ENCODE results near the gene HNRNPUL2.
"Not testable (repeated sequence)": the region's sequence is repeated elsewhere in the genome, so short reads cannot be mapped to it uniquely, and the experiment has no call there.

The HNRNPUL2 gene

DNA sequence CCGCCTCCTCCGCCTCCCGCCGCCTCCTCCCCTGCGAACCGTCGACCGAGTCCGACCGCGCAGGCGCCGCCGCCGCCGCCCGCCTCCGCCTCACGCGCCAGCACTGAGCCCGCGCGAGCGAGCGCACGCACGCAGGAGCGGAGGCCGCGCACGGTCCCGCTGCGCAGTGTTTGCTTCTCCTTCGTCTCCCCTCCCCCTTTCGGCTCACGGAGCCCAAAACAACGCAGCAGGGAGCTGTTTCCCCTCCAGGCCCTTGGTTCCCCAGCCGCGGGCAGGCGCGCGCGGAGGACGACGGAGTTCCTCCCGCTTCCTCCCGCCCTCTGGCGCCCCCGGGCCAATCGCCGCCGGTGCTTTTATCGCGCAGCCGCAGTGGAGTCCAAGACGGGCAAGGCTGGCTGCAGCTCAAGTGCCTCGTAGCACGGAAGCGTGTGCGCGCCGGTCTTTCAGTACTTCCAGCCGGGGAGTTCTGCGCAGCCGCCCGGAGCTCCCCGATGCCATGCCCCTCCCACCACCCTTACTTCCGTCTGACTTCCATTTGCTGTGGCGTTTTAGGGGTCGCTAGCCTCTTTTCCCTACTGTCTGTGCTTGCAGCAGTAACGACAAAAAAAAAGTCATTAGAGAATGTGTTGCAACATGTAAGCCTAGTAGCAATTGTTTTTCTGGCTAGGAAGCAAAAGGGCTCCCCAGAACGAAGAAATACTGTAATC lies at the start of gene HNRNPUL2:
Gene HNRNPUL2, minus strand, starts transcription at position 293 of the 707 bp plus-strand sequence. CDS start 301 bp downstream, outside the sequence.
- DNase-seq (ENCODE audit: low spot score) = peak; percentile 99

DNA sequence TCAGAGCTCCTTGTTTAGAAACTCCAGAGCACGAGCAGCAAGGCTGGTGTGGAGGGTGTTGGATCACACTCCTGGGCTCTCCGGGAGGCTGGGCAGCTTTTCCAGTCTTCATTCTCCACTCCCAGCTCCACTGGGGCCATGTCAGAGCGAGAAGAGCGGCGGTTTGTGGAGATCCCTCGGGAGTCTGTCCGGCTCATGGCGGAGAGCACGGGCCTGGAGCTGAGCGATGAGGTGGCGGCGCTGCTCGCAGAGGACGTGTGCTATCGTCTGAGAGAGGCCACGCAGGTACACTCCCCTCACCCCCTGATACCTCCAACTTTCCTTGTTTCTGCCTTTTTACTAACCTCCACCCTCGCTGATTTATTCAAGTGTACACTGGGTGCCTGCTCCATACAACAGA lies 48.4 kb upstream of the HNRNPUL2 start:
- DNase-seq (ENCODE audit: low spot score) = no peak

DNA sequence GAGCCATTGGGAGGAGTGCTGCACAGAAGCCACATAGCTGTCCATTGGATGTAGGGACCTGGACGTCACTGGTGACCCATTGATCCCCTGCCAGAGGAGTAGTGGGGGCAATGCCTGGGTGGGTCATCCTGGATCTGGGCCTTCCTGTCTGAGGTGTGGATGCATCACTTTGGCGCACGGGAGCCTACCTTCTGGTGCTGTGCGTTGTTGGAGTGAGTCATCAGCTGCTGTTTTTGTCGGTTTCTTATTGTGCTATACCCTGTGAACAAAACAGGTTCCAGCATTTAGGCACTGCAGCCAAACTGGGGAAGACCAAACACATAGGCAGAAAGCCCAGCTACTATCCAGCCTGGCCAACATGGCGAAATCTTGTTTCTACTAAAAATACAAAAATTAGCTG lies 47.1 kb upstream of the HNRNPUL2 start:
- no peak for DNase-seq (ENCODE audit: low spot score)

DNA sequence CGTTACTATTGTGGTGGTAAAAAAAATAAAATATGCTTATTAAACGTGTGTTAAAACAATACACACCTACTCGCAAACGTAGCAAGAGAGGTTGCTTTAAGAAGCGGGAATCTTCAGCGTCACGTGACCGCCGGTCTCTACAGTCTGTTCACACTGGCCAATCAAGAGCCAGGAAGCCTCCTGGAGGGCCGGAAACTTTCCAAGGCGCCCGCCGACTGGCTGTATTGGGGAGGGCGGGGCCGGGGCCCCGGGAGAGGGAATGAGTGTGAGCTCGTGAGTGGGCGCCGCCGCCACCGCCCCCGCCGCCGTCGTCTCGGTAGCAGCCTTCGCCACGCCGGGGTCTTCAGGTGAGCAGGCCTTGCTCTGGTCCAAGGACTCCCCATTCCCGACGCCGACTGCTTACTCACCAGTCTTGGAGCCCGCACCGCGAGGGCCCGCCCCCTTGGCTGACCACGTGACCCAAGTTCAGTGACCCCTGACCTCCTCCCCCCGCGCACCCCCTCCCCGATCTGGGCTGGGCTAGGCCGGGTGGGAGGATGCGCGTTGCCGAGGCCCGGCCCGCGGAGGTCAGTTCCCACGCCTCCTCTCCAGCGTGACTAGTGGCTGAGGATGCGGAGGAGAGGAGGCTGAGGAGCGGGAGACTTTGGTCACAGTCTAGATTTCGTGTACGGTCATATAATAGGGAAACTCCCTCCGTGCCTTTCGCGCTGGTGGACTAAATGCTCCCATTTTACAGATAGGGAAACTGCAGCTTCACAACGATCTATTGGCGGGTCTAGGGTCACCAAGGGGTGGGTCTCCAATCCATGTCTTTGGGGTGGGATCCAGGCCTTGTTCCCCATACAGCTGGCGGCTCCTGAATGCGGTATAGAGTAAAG lies 44.1 kb upstream of the HNRNPUL2 start, which contains the start of gene TAF6L:
Gene TAF6L, plus strand, starts transcription at position 253 of the 878 bp plus-strand sequence. CDS start 4,388 bp downstream, outside the sequence.
- peak; percentile 96 for DNase-seq (ENCODE audit: low spot score)

DNA sequence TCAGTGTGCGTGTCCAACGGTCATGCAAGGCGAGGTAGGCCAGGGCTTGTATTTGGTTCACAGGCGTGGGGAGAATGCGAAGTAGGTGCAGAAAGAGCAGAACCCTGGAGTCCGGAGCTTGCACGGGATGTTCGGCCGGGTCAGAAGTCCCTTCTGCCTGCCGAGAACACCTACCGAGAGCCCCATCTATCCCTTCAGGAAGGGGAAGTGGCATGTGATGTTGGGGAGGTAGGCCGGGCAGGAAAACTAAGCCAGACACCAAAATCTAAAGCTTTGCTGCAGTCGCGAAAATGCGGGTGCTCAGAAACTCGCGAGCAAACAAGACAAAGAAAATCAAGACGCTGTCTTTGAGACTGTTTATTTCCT lies 43.5 kb upstream of the HNRNPUL2 start:
- no peak for DNase-seq (ENCODE audit: low spot score)

DNA sequence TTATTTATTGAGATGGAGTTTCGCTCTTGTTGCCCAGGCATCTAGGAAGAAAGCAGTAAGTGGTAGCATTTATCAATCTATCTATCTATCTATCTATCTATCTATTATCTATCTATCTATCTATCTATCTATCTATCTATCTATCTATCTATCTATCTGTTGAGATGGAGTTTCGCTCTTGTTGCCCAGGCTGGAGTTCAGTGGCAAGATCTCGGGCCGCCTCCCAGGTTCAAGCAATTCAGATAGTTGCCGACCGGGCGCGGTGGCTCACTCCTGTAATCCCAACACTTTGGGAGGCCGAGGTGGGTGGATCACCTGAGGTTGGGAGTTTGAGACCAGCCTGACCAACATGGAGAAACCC lies 33.6 kb upstream of the HNRNPUL2 start:
- not testable (repeated sequence) for DNase-seq (ENCODE audit: low spot score)

DNA sequence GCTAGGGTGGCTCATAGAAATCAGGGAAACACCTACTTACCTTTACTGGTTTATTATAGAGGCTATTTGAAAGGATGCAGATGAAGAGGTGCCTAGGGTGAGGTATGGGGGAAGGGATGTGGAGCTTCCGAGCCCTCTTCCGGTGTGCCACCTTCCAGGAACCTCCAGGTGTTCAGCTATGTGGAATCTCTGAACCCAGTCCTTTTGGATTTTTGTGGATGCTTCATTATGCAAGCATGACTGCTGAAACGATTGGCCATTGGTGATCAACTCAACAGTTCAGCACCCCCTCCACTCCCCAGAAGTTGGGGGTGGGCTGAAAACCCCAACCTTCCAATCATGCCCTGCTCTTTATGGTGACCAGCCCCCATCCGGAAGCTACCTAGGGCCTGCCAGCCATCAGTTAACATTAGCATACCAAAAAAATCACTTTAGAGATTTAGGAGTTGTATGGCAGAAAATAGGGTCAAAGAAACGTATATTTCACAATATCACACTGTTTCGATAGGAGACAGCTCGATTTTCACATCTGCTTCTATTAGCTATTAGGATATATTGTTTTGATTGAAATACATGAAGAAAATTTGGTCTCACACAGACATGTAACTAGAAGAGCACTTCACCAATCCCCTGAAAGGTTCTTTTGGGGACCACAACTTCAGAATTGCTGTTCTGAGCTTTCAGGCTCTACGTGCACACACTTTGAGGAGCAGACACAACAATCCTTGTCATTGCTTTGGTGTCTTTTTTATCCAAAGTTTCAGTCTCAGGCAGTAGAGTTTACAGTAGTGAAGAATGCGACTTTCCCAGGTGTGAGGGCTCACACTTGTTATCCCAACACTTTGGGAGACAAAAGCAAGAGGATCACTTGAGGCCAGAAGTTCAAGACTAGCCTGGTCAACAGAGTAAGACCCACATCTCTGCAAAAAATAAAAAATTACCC lies 30.9 kb upstream of the HNRNPUL2 start:
- DNase-seq (ENCODE audit: low spot score) = no peak

DNA sequence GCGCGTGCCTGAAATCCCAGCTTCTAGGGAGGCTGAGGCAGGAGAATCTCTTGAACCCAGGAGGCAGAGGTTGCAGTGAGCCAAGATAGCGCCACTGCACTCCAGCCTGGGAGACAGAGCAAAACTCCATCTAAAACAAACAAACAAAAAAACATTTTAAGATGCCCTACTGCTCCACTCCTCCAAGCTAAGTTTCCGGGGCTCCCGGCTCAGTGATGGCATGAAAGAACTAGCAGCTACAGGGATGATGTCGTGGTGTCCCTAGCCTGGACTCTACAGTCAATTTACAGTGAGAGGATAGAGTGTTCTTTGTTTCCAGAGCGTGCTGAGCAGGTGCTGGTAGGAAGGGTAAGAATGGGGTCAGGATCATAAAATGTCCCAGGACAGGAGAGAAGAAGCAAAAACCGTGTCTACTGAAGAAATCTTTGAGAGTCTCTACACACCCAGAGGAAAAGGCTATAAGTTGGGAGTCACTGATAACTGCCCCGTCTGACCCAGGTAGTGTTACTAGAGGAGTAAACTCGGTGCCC lies 27.9 kb upstream of the HNRNPUL2 start:
- DNase-seq (ENCODE audit: low spot score) = no peak

DNA sequence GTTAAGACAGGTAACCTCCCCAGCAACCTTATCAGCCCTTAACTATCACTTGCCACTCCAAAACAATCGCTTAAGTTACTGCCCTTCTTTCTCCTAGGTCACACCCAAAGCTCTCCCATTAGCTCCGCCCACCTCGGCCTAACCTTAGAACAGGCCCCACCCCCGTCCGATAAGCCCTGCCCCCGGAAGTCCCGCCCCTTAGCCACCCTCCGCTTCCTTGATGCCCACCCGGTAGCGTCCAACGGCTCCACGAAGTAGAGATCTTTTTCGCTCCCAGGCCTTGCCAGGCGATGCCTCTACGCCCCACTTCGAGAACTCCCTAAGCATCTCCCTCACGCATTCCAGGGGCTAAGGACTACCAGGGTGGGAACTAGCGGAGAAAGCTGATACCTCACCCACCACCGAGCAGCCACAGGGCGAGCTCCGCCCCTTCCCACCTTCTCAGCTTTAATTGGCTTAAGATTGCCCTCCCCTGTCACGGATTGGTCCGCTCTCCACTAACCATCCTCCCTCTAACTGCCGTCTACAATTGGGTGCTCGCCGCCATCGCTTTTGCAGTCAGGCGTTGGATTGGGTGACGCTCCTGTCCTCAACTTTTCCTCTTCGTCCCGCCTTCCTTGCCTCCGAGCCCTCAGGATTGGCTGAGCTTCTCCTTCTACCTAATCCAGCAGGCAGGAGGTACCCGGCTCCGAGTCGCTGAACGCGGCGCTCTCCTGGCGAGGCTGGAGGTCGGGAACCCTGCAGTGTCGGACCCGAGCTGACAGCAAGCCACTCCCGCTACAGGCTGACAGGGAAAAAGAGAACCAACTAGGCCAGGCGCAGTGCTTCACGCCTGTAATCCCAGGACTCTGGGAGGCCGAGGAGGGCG lies 26.7 kb upstream of the HNRNPUL2 start, which contains the start of gene ZBTB3:
Gene ZBTB3, minus strand, starts transcription at position 425 of the 868 bp plus-strand sequence. CDS start 496 bp downstream, outside the sequence.
- peak; percentile 100 for DNase-seq (ENCODE audit: low spot score)

DNA sequence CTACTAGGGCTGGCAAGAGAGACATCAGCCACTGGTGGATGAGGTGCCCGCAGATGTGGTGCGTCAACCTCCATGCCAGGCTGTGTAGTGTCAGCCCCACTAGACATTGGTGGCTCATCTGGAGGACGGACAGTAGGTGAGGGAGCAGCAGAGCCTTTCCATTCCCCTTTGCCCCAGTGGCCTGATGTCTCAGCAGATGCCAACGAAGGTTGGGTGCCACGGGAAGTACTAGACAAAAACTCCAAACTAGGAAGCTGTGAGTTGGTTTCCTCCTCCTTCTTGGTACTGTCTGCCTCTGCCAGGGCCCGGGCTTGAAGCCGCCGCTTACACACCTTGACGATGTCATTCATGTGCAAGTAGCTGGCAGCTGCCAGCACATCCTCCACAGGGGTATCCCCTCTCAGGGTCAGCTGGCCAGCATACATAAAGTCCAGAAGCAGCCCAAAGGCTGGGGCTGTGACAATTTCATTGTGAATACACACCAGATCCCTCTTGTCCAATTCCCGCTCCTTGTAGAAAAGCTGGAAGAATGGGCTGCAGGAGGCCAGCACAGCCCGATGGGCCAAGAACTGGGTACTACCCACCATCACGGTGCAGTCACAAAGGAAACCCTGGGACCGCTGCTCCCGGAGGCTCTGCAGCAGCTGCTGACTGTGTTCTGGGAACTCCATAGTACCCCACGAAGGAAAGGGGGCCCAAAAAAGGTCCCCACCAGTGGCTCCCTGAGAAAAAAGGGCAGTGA lies 25.9 kb upstream of the HNRNPUL2 start:
- DNase-seq (ENCODE audit: low spot score) = no peak

DNA sequence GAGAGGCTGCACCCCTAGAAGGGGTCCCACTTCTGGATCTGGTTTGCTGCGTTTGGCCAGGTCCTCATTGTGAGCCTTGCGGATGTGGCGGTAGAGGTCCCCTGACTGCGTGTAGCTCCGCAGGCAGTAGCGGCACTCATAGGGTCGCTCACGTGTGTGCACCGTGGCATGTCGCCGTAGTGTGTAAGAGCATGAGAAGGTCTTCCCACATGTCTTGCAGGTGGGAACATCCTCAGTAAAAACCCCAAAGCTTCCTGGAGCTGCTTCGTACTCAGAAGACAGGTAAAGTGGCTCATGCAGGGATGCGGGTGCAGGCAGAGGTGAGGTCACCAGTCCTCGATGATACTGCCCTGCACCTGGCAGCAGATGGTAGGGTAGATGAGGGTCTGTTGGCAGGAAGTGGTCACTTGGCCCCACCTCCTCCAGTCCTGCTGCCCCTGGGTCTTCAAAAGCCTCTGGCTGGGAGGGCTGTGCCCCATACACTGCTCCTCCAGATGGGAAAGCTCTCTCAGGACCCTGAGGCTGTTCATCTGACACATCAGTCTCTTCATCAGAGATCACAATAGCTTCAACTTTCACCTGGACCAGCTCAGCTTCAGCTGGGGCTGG lies 25.0 kb upstream of the HNRNPUL2 start:
- no peak for DNase-seq (ENCODE audit: low spot score)

DNA sequence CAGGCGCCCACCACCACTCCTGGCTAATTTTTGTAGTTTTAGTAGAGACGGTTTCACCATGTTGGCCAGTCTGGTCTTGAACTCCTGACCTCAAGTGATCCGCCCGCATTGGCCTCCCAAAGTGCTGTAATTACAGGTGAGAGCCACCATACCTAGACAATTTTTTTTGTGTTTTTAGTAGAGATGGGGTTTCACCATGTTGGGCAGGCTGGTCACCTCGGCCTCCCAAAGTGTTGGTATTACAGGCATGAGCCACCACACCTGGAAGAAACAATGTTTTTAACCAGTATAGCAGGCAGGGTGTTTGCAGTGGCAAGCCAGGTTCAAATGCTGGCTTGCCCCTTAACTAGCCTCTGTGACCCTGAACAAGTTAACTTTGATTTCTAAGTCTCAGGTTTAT lies 22.7 kb upstream of the HNRNPUL2 start:
- DNase-seq (ENCODE audit: low spot score) = not testable (repeated sequence)

DNA sequence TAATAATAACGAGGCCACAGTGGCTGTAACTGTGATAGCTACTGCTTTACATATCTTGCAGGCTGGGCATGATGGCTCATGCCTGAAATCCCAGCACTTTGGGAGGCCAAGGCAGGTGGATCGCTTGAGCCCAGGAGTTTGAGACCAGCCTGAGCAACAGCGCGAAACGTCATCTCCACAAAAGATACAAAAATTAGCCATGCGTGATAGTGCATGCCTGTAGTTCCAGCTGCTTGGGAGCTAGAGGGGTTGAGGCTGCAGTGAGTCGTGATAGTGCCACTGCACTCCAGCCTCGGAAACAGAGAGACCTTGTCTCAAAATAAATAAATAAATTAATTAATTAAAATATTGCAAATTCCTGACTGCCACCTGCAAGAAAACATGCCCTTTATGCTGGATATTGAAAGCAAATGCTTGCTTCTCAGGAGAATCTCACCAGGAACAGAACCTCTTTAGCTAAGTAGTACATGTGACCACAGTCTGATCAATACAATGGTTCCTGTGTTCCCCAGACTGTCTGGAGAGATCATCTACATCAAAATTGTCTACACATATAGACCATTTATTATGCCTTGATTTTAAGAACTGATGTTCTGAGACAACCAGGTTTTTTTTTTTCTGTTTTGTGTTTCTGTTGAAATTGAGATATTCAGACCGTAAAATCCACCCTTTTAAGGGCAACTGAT lies 20.4 kb upstream of the HNRNPUL2 start:
- no peak for DNase-seq (ENCODE audit: low spot score)

DNA sequence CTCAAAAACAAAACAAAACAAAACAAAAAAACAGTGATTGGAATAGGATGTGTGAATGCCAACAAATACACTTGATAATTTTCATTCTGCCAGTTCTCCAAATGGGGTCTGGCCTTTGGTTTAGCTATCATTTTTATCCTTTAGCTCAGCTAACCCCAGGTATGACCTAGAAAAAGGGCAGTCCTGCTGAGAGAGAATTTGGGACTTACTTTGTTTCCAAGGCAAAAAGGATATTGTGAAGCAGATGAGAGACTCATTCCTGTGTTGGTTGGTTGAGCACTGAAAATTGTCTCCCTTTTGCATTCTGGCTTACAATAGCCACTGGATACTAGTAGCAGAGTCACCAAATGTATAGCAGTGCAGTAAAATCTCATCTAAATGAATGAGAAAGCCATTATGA lies 9.9 kb upstream of the HNRNPUL2 start:
- DNase-seq (ENCODE audit: low spot score) = no peak

DNA sequence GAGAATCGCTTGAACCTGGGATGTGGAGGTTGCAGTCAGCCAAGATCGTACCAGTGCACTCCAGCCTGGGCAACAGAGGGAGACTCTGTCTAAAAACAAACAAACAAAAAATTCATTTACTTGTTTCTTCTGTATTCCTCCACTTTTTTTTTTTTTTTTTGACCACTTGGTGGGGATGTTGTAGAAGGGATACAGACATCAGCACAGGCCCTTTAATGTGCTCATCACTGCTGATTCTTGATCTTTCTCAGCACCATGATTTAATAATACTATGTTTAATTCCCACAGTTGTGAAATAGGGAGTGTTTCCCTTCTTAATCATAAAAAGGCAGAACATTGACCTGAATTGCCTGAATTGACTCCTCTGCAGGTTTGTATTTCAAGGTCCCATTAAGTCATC lies 5.6 kb upstream of the HNRNPUL2 start:
- DNase-seq (ENCODE audit: low spot score) = no peak

DNA sequence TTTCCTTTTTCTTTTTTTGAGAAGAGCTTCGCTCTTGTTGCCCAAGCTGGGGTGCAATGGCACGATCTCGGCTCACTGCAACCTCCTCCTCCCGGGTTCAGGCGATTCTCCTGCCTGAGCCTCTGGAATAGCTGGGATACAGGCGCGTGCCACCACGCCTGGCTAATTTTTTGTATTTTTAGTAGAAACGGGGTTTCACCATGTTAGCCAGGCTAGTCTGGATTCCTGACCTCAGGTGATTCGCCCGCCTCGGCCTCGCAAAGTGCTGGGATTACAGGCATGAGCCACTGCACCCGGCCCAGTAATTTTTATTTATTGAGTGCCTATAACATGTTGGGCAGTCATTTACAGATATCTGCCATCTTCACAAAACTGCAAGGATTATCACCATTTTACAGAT lies 2.8 kb upstream of the HNRNPUL2 start:
- not testable (repeated sequence) for DNase-seq (ENCODE audit: low spot score)

DNA sequence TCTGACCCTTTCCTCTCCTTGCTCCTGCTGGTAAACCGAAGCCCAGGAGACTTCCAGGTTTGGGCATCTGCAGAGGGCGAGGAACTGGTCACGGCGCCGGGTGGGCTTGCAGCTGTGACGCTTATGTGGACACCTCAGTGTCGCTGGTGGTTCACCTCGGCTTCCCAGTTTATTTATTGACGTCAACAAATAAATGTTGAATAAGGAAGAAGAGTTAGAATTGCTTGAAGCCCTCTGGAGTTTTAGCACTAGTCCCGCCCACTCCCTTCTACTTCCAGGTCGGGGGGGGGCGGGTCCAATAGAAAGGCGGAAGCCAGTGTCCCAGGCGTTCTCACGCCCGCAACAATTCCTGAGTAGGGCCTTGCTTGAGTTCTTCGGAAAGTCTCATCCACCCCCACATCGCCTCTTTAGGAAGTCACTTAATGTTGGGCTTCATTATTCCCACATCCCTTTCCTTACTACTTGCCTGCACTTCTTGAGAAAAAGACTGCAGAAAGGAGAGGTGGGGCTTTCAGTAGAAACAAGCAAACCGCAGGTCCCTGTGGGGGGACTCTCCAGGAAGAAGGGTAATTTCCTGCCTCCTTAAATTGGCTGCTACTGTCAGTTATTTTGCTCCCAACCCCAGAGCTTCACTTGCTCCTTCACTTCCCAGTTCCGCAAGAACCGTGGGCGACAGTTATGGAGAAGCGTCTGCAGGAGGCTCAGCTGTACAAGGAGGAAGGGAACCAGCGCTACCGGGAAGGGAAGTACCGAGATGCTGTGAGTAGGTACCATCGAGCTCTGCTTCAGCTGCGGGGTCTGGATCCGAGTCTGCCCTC lies 1.1 kb upstream of the HNRNPUL2 start, which contains the start of gene TTC9C:
Gene TTC9C, plus strand, starts transcription at position 316 of the 818 bp plus-strand sequence. Its CDS starts 363 bp downstream, at position 679.
- DNase-seq (ENCODE audit: low spot score) = peak; percentile 91

DNA sequence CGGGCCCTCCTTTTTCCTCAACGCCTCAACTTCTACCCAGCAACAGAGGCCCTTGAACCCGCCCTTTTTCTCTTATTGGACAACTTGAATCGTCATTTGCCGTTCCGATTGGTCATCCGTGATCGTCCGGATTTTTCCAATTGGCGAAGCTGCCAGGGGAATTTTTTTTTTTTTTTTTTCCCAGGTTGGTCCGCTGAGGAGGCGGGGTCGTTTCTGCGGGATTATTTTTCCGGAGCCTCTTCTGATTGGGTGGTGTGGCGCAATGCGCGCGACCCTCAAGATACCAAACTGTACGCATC lies 564 bp upstream of the HNRNPUL2 start:
- DNase-seq (ENCODE audit: low spot score) = peak; percentile 98

All from SW480 (cell line).